Breast epithelium (tissue), 3 donors: ENCODE results near the gene AMOTL1.

ENCODE experiments used
- POLR2A ChIP-seq: fragments of 450-650 bp; IDR thresholded peaks from one replicate; pipeline ENCODE4 v1.6.1; 2016; ENCODE audit warnings: antibody characterized with exemption, mild to moderate bottlenecking, moderate library complexity
- POLR2AphosphoS5 ChIP-seq, 3 donors: sonication (generic); formaldehyde crosslinking; IDR thresholded peaks; one replicate each; pipeline ENCODE4 v1.6.1; 2017; ENCODE audit warnings: antibody characterized with exemption in 3 of 3
- TF ChIP-seq, protein P1 (sequence below), 3 donors: fragments of 450-650 bp; IDR thresholded peaks; one replicate each; pipeline ENCODE4 v1.5.1; 2016 to 2017; ENCODE audit warnings: antibody characterized with exemption in 3 of 3, mild to moderate bottlenecking in 3 of 3, moderate library complexity in 3 of 3

DNA sequence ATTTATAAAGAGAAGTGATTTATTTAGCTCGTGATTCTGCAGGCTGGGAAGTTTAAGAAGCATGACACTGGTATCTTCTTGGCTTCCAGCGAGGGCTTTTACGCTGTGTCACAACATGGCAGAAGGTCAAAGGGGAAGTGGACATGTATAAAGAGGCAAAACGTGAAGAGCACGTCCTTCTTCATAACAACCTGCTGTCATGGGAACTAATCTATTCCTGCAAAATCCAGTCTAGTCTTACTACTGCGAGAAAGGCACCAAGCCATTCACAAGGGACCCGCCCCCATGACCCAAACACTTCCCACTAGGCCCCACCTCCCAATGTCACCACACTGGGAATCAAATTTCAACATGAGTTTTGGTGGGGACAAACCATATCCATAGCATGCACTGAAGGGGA lies 58.3 kb downstream of the AMOTL1 start:
- TF ChIP-seq, protein P1, sequence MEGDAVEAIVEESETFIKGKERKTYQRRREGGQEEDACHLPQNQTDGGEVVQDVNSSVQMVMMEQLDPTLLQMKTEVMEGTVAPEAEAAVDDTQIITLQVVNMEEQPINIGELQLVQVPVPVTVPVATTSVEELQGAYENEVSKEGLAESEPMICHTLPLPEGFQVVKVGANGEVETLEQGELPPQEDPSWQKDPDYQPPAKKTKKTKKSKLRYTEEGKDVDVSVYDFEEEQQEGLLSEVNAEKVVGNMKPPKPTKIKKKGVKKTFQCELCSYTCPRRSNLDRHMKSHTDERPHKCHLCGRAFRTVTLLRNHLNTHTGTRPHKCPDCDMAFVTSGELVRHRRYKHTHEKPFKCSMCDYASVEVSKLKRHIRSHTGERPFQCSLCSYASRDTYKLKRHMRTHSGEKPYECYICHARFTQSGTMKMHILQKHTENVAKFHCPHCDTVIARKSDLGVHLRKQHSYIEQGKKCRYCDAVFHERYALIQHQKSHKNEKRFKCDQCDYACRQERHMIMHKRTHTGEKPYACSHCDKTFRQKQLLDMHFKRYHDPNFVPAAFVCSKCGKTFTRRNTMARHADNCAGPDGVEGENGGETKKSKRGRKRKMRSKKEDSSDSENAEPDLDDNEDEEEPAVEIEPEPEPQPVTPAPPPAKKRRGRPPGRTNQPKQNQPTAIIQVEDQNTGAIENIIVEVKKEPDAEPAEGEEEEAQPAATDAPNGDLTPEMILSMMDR (IDR thresholded peaks at IDR 0.05): no peak
- TF ChIP-seq POLR2AphosphoS5 (IDR thresholded peaks at IDR 0.05) (no peak), POLR2A (no peak)
